GM19351 (cell line): ENCODE results near the gene SBK2.
"Not testable (repeated sequence)": the region's sequence is repeated elsewhere in the genome, so short reads cannot be mapped to it uniquely, and the experiment has no call there.

ENCODE experiments used
- ATAC-seq: cut with Tn5 transposase; IDR thresholded peaks from one replicate; pipeline ENCODE4 v1.9.1; 2021; ENCODE audit warnings: mild to moderate bottlenecking, moderate library complexity; ENCODE audit not compliant: unreplicated experiment

Gene SBK2

DNA sequence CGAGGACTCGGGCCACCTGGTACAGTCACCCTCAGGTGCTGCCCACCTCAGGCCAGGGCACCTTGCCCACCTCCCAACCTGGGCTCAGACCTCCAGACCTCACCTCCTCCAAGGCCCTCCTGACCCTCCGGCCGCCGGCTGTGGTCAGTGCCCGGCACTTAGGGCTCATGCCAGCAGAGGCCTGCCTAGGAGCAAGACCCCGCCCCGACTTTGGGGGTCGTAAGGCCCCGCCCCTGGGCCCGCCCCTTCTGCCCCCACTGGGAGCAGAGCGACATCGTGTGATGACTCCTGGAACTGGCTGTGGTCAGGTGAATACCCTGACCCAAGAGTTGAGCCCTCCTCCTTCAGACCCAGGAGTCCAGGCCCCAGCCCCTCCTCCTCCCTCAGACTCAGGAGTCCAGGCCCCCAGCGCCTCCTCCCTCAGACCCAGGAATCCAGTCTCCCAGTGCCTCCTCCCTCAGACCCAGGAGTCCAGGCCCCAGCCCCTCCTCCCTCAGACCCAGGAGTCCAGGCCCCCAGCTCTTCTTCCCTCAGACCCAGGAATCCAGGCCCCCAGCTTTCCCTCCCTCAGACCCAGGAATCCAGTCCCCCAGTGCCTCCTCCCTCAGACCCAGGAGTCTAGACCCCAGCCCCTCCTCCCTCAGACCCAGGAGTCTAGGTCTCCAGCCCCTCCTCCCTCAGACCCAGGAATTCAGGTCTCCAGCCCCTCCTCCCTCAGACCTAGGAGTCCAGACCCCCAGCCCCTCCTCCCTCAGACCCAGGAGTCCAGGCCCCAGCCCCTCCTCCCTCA lies at the start of gene SBK2:
Gene SBK2 (minus strand): TSS at position 183 of the 790 bp plus-strand sequence. CDS start 839 bp downstream, outside the sequence.
- no peak for ATAC-seq

DNA sequence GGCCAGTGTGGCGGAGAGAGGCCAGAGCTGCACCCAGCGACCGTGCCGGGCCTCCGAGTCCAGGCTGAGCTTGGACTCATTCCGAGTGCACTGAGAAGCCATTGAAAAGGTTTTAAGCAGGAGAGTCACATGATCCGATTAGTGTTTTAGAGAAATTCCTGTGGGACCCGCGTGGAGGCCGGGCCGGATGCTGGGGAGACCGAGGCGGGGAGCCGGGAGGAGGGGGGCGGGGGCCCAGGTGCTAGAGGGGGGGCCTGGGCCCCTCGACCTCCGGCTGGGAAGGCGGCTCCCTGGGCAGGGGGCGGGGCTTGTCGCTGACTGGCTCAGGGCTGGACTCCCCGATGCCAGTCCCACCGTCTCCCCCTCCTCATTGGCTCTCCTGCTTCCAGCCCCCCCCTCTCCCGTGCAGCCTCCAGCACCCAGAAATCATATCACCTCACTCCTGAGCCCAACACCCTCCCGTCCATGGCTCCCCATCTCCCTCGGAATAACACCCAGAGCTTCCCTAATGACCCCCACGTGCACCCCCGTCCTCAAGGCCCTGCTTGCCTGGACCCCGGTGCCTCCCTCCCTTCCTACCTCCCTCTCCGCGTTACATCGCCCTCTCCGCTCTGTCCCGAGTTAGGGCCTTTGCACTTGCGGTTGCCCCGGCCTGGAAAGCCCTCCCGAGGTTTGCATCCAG lies 48.9 kb upstream of the SBK2 start:
- ATAC-seq = no peak

DNA sequence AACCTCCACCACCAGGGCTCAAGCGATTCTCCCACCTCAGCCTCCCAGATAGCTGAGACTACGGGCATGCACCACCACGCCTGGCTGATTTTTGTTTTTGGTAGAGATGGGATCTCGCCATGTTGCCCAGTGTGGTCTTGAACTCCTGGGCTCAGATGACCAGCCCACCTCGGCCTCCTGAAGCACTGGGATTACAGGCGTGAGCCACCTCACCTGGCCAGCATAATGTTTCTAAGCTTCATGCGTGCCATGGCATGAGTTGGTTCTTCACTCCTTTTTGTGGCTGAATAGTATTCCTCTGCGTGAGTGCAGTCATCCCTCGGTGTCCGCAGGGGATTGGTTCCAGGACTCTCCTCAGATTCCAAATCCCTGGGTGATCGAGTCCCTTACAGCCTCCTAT lies 47.9 kb upstream of the SBK2 start:
- no peak for ATAC-seq

- ATAC-seq = not testable (repeated sequence)
Observed at GRCh38 chr19:55583897-55584296, 47.0 kb upstream of the SBK2 start.

DNA sequence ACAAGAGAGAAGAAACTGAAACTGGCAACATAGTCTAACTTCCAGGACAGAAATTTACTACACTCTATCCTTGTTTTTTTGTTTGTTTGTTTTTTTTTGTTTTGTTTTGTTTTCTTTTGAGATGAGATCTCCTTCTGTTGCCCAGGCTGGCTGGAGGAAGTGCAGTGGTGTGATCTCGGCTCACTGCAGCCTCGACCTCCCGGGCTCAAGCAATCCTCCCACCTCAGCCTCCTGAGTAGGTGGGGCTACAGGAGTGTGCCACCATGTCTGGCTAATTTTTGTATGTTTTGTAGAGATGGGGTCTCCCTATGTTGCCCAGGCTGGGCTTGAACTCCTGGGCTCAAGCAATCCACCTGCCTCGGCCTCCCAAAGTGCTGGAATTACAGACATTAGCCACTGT lies 45.4 kb upstream of the SBK2 start:
- ATAC-seq = not testable (repeated sequence)

- no peak for ATAC-seq
Observed at GRCh38 chr19:55581823-55582223, 44.9 kb upstream of the SBK2 start.

DNA sequence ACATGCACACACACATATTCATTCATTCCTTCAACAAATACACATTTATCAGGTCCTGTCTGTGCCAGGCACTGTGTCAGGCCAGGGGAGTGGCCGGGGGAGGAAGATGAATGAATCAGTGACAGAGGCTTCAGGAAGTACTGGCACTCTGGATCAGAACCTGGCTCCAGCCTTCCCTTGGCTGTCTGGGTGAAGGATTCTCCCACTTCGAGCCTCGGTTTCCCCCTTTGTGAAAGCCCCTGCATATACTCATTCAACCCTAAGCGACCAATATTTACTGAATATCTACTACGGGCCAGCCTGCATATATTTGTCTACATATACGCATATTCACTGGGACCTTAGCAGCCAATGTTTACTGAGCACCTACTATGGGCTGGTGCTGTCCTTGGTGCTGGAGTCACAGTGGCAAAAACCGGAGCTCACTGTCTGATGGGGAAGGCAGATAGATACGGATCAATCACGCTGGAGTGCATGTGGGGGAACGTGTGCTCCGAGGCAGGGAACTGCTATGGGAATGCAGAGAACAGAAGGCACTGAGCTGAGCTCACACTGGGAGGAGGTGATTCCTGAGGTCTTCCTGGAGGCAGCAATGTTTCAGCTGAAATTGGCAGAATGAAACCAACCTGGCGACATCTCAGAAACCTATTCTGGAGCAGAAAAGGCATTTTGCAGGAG lies 44.4 kb upstream of the SBK2 start:
- no peak for ATAC-seq

DNA sequence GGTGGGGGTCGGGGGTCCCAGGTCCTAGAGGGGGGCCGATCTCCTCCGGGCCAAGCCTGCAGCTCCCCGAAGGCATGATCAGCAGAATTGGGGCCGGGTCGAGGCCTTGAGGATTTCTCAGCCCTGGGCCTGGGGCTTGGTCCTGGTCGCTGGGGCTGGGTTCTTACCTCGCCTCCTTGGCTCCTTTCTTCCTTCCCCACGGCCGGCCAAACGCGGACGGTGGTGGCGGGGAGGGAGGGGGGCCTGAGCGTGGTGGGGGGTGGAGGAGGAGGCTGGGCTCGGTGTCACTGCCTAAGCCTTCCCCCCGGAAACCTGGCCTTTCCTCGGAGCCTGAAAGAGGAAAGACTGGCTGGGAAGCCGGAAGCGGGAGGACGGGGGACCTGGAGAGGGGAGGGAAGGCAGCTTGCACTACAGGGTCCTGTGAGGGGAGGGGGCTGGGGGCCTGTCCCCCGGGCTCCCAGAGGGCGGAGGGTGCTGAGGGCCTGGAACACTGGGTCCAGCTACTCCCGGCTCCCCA lies 43.8 kb upstream of the SBK2 start, which contains the start of gene ZNF579:
Gene ZNF579 (minus strand): TSS at position 221 of the 517 bp plus-strand sequence. CDS start 1,209 bp downstream, outside the sequence.
- no peak for ATAC-seq

GRCh38 chr19:55579766-55580621 lies 43.1 kb upstream of the SBK2 start:
- no peak for ATAC-seq

GRCh38 chr19:55578761-55579747 lies 42.1 kb upstream of the SBK2 start:
- no peak for ATAC-seq

- no peak for ATAC-seq
Observed at GRCh38 chr19:55578031-55578760, 41.3 kb upstream of the SBK2 start.

DNA sequence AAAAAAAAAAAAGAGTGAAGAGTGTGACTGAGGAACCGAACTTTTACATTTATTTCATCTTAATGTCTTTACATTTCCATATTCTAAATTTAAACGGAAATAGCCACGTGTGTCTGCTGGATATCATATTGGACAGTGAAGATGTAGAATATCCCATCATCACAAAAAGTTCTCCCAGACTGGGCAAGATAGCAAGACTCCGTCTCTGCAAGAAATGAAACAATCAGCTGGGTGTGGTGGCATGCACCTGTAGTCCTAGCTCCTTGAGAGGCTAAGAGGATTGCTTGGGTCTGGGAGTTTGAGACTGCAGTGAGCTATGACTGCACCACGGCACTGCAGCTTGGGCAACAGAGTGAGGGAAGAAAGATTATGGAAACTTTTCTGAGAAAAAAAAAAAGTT lies 39.8 kb upstream of the SBK2 start:
- ATAC-seq = no peak

GRCh38 chr19:55573929-55574328 lies 37.0 kb upstream of the SBK2 start:
- ATAC-seq = not testable (repeated sequence)

DNA sequence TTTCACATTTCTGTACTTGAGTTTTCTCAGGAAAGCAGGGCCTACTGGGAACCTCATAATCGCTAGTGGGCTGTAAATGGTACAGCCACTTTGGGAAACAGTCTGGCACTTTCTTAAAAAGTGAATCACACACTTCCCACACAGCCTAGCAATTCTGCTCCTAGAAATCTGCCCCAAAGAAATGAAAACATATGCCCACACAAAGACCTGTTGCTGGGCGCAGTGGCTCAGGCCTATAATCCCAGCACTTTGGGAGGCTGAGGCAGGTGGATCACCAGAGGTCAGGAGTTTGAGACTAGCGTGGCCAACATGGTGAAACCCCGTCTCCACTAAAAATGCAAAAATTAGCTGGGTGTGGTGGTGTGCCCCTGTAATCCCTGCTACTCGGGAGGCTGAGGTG lies 32.5 kb upstream of the SBK2 start:
- not testable (repeated sequence) for ATAC-seq

DNA sequence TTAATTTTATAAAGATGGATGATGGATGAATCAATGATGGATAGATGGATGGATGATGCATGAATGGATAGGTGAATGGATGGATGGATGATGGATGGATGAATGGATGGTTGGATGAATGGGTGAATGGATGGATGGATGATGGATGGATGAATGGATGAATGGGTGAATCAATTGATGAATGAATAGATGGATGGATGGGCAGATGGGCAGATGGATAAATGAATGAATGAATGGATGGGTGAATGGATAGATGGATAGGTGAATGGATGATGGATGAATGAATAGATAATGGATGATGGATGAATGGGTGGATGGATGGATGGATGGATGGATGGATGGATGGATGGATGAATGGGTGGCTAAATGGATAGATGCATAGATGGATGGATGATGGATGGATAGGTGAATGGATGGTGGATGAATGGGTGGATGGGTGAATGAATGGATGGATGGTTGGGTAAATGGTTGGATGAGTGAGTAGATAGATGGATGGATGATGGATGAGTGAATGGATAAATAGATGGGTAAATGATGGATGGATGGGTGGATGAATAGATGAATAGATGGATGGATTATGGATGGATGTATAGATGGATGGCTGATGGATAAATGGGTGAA lies 30.9 kb upstream of the SBK2 start:
- ATAC-seq = no peak

DNA sequence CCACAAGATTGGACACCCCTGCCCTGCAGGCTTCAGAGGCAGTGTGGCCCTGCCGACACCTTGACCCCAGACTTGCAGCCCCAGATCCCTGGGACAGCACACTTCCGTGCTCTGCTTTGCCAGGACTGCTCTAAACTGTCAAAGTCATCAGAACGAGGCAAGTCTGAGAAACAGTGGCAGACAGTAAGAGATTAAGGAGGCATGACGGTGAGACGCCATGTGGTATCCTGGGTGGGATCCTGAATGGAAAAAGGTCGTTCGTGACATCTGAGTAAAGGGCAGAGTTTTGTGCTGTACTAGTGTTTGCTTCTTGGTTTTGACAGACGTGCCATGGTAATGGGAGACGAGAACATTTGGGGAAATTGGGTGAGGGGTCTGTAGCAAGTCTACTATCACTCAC lies 29.9 kb upstream of the SBK2 start:
- ATAC-seq = no peak

- ATAC-seq = no peak
Observed at GRCh38 chr19:55563261-55563690, 26.3 kb upstream of the SBK2 start.

GRCh38 chr19:55559684-55560083 lies 22.8 kb upstream of the SBK2 start:
- no peak for ATAC-seq
